IMR-90 (cell line): Measurements from ENCODE around the gene CRIP1. TPM values are rescaled to one million over a fixed set of nuclear protein-coding genes. Genes with fewer than 3 reads are reported as not detected.

ENCODE experiments used
- CTCF ChIP-seq: conservative IDR thresholded peaks from 2 replicates; pipeline ENCODE4 v1.5.1; 2012; ENCODE audit warnings: mild to moderate bottlenecking, low read depth, low read length, improper control_type of control experiment
- ELK1 ChIP-seq: fragments of 150-350 bp; IDR thresholded peaks from 2 replicates; pipeline ENCODE4 v1.6.1; 2016; ENCODE audit warnings: low read depth, mild to moderate bottlenecking, low read length, moderate library complexity, borderline replicate concordance
- POLR2A ChIP-seq: IDR thresholded peaks from 2 replicates; pipeline ENCODE4 v1.6.1; 2012; ENCODE audit warnings: mild to moderate bottlenecking, low read depth, low read length
- SMC3 ChIP-seq: fragments of 150-350 bp; IDR thresholded peaks from 2 replicates; pipeline ENCODE4 v1.6.1; 2016; ENCODE audit warnings: low read depth, mild to moderate bottlenecking, antibody characterized with exemption, low read length, moderate library complexity
- polyA plus RNA-seq, 3 experiments: library from polyadenylated mRNA; depleted of rRNA; stranded (reverse); fragments of >200 nt; gene quantifications; 2 replicates each; pipeline ENCODE4 v1.2.3, GENCODE V29; 2012; ENCODE audit warnings: low replicate concordance in 1 of 3
- total RNA-seq: library from RNA; depleted of rRNA; stranded (reverse); fragments of >200 nt; gene quantifications from 2 replicates; pipeline ENCODE4 v1.2.3, GENCODE V29; 2012

The CRIP1 gene
- total and polyA plus RNA-seq, 2 of the 4 experiments (the other 2 are of a cell fraction) = 0.21 TPM; not detected in 1

DNA sequence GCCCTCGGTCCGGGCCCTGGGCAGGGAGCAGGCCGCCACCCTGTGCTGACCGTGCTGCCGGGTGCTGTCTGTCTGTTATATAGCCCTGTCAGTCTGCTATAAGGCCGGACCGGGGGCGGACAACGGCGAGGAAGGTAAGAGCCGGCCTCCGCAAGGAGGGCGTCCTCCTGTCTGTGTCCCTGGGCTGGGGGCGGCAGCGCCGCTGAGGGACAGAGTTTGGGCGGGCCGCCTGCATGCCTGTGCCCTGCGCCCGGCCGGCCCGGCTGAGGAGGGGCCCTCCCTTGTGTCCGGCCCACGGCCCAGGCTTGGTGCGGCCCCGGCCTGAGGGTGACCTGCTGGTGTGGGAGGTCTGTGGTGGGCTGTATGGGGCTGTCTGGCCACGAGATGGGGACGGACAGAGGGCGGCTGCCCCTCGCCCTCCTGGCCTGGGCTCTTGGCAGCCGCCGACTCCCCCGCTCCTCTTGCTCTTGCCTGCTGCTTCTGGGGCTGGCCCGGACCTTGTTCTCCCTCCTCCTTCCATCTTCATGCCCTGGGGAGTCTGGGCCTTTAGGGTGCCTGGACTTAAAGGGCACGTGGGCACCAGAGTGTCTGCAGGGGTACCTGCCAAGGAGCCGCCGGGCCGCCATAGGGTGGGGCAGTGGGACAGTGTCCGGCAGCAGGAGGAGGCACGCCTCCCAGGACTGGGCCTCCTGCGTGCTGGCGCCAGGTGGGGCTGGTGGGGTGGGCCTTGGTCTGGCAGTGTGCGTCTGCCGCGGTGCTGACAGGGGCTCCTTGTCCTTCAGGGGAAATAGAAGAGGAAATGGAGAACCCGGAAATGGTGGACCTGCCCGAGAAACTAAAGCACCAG, 37.2 kb upstream of the CRIP1 start (continued):
- TF ChIP-seq CTCF = no peak
- no peak for TF ChIP-seq ELK1
- TF ChIP-seq SMC3 = no peak
- no peak for TF ChIP-seq POLR2A
